Activated naive CD8-positive, alpha-beta T cell treated with anti-CD3 and anti-CD28 coated beads, Interleukin-2, amount 50 U/mL, for 24 hours (primary cell): Measurements from ENCODE around the gene PAM.

Source experiments
- ATAC-seq: fragments of 150-1000 bp; cut with Tn5 transposase; one replicate; pipeline ENCODE4 v1.10.0; 2021
- DNase-seq: peaks from one replicate; pipeline ENCODE4 v3.0.0; 2021
- H3K27ac Mint-ChIP-seq: one replicate; pipeline ENCODE4 v1.8.0; 2021; ENCODE audit warnings: mild to moderate bottlenecking, mixed read lengths
- H3K27me3 Mint-ChIP-seq: one replicate; pipeline ENCODE4 v1.8.0; 2021; ENCODE audit warnings: mixed read lengths
- H3K36me3 Mint-ChIP-seq: one replicate; pipeline ENCODE4 v1.8.0; 2021; ENCODE audit warnings: low read depth, mixed read lengths
- H3K4me1 Mint-ChIP-seq: one replicate; pipeline ENCODE4 v1.8.0; 2021; ENCODE audit warnings: mixed read lengths
- H3K4me3 Mint-ChIP-seq: one replicate; pipeline ENCODE4 v1.8.0; 2021; ENCODE audit warnings: mild to moderate bottlenecking, moderate library complexity, mixed read lengths
- H3K9me3 Mint-ChIP-seq: one replicate; pipeline ENCODE4 v1.8.0; 2021; ENCODE audit warnings: mixed read lengths

PAM gene

DNA sequence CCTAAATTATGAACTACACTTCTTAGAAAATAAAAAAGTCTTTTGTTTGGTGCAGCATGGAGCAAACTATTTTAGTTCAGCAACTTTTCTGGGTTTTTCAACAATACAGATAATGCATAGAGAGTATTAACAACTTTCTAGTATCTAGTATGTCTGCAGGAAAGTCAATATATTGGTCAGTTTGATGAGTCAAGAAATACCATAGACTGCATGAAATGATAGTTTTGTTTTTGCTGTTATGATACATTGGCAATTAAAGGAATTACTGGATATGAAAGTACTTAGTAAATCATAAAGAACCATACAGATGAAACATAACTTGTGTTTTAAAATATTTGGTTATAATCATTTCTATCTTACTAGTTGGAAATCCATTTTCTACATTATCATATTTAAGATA lies 191.3 kb downstream of the PAM start:
- no peaks in the 10 kb centered on the region for H3K9me3 Mint-ChIP-seq
- peaks cover 27% of the 10 kb centered on the region for H3K36me3 Mint-ChIP-seq
- no peaks in the 10 kb centered on the region for H3K4me1 Mint-ChIP-seq
- no peaks in the 10 kb centered on the region for H3K27me3 Mint-ChIP-seq
- DNase-seq, result no peak
- no peak overlapping the region for H3K27ac Mint-ChIP-seq
- H3K4me3 Mint-ChIP-seq, result no peak overlapping the region
- no peak for ATAC-seq

DNA sequence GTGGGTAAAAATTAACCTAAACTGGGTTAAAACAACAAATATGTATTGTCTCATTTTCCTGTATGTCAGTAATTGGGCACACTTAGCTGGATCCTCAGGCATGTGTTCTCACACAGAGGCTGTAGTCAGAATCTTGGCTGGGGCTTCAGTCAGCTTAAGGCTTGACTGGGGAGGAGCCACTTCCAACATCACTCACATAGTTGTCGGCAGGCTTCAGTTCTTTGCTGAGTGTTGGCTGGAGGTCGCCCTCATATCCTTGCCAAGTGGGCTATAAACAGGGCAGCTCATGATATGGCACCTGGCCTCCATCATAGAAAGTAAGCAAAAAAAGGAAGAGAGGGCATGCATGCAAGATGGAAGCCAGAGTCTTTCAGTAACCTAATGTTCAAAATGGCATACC lies 191.9 kb downstream of the PAM start:
- H3K9me3 Mint-ChIP-seq, result no peaks in the 10 kb centered on the region
- H3K27me3 Mint-ChIP-seq, result no peaks in the 10 kb centered on the region
- no peaks in the 10 kb centered on the region for H3K4me1 Mint-ChIP-seq
- H3K27ac Mint-ChIP-seq, result no peak overlapping the region
- no peak overlapping the region for H3K4me3 Mint-ChIP-seq
- DNase-seq (no peak), ATAC-seq (no peak)
- peaks cover 31% of the 10 kb centered on the region for H3K36me3 Mint-ChIP-seq

DNA sequence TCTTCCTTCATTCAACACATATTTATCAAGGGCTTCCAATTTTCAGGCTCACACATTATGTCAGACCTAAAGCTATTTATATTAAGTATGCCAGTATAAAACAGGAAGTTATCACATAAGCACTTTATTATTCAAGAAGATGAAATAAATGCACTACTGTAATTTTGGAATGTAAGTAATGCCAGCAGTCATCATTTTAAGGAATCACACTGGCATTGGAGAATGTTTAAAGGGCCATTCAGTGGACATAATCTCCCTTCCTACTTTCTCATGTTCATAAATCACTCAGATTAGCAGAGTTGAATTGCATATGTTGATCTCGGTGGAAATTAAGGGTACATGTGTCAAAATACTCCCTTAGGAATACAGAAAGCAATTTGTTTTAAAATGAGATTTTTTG lies 200.4 kb downstream of the PAM start:
- no peak overlapping the region for H3K4me3 Mint-ChIP-seq
- H3K9me3 Mint-ChIP-seq, result no peaks in the 10 kb centered on the region
- H3K27me3 Mint-ChIP-seq, result no peaks in the 10 kb centered on the region
- ATAC-seq, result no peak
- H3K4me1 Mint-ChIP-seq, result peaks cover 3% of the 10 kb centered on the region
- peaks cover 35% of the 10 kb centered on the region for H3K36me3 Mint-ChIP-seq
- H3K27ac Mint-ChIP-seq, result no peak overlapping the region
- no peak for DNase-seq

DNA sequence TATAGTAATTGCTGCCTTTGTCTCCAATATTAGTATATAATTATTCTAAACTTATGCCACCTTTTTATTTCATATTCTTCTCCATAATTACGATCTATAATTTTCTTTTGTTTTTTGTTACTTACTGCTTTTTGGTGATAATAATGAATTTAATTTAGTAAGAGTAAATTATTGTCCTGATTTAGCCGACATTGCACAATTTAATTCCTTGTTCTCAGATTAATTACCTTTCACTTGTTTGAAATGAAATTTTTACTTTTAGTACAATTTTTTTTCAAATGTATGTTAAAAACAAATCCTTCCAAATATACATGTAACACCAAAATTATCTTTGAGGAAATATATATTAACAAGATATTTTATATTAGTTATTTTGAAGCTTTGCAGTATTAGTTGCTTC lies 201.5 kb downstream of the PAM start:
- no peaks in the 10 kb centered on the region for H3K9me3 Mint-ChIP-seq
- H3K4me1 Mint-ChIP-seq, result peaks cover 3% of the 10 kb centered on the region
- ATAC-seq (no peak), DNase-seq (no peak)
- no peak overlapping the region for H3K4me3 Mint-ChIP-seq
- peaks cover 30% of the 10 kb centered on the region for H3K36me3 Mint-ChIP-seq
- no peaks in the 10 kb centered on the region for H3K27me3 Mint-ChIP-seq
- no peak overlapping the region for H3K27ac Mint-ChIP-seq

DNA sequence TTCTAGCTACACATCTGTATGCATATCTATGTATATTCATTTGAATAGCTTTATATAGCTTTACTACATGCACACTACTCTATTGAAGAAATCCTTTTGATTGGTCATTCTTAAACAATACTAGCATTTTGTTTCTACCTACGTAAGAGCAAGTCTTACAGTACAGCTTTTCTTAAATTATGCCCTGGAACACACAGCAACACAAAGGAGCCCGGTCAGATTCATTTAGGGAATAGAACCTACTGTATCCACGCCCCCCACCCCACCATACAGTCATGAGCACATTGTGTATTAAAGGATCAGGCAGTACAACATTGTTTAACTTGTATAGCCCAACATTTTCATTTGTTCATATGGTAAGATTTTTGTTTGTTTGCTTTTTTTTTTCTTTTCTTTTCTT lies 202.0 kb downstream of the PAM start:
- Mint-ChIP-seq H3K4me1 (peaks cover 3% of the 10 kb centered on the region), H3K27ac (no peak overlapping the region), H3K36me3 (peaks cover 26% of the 10 kb centered on the region), H3K9me3 (no peaks in the 10 kb centered on the region), H3K4me3 (no peak overlapping the region), H3K27me3 (no peaks in the 10 kb centered on the region)
- DNase-seq, result no peak
- ATAC-seq, result no peak

DNA sequence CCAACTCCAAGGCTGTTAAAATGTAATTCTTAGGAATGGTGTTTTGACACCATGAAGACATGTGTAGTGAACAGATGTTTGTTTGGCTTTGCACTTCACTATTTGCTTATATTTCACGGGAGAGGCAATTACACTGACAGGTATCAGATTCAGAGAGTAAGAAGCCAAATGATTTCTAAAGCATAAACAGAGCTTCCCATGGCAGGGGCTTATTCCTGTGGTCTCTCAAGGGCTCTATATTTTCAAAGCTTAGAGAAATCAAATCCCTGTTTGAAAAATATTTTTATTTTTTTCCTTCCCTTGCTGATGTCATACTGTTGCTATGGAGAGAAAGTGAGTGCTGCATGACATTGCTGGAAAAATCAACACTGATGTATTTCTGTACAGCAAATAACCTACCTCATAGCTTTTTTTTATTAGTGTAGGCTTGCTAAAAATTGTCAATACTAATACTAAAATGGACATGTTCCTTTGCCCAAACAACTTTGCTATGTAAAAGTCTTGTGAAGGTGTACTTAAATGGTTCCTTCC lies 203.4 kb downstream of the PAM start:
- Mint-ChIP-seq H3K4me3 (no peak overlapping the region), H3K36me3 (peaks cover 16% of the 10 kb centered on the region), H3K4me1 (peaks cover 7% of the 10 kb centered on the region), H3K9me3 (no peaks in the 10 kb centered on the region), H3K27ac (no peak overlapping the region), H3K27me3 (no peaks in the 10 kb centered on the region)
- DNase-seq, result no peak
- no peak for ATAC-seq

DNA sequence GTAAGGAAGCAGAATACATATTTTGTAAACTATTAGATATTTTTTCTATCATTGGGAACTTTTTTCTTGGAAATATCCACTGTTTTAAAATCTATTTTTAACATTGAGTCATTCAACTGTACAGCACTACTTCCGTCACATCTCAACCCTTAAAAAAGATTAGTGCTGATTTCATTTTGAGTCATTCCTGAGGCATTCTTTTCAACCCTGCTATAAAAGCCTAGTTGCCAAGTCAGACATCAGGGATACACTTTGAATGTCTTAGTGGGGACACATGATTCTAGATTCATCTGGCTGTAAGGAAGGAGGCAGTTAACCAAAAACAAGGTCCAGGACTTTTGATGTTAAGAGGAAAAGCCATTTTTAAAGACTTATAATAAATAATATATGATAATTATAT lies 203.9 kb downstream of the PAM start:
- Mint-ChIP-seq H3K27ac (no peak overlapping the region), H3K36me3 (peaks cover 16% of the 10 kb centered on the region), H3K9me3 (no peaks in the 10 kb centered on the region), H3K4me3 (no peak overlapping the region), H3K27me3 (no peaks in the 10 kb centered on the region), H3K4me1 (peaks cover 10% of the 10 kb centered on the region)
- DNase-seq (no peak), ATAC-seq (no peak)

DNA sequence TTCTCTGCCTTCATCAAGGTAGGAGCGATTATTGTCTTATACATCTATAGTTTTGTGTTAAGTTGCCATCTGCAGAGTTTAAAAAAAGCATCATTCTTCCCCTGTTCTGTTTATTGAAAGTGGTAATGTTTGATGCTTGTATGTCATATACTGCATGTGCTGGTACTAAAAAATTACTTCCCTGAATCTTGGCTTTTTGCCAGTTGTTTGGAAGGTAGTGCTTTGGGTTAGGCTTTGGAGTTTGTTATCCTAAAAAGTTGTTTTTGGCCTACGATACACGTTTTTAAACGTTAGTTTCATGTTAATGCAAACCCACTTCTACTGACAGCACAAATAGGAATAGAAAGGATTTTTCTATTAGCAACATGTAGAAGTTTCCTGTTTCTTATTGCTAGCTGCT lies 206.6 kb downstream of the PAM start:
- H3K9me3 Mint-ChIP-seq, result no peaks in the 10 kb centered on the region
- no peaks in the 10 kb centered on the region for H3K27me3 Mint-ChIP-seq
- peaks cover 21% of the 10 kb centered on the region for H3K36me3 Mint-ChIP-seq
- ATAC-seq (no peak), DNase-seq (no peak)
- H3K27ac Mint-ChIP-seq, result no peak overlapping the region
- peaks cover 10% of the 10 kb centered on the region for H3K4me1 Mint-ChIP-seq
- H3K4me3 Mint-ChIP-seq, result no peak overlapping the region

DNA sequence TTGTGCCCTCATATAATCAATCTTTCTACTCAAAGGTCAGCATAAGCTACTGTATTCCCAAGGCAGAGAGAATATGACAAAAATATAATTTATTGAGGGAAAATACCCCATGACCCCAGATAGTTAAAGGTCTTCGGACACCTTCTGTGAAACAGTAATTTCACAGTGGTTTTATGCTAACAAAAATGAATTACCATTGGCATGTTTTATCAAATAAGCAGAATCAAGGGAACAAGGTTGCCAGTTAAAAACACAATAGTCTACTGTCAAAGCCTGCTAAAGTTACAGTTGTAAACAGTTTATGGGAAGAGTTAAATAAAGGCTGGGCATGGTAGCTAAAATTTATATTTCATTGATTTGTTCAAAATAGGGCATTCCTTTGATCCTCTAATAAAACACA lies 210.5 kb downstream of the PAM start:
- no peak for ATAC-seq
- DNase-seq, result no peak
- H3K27ac Mint-ChIP-seq, result no peak overlapping the region
- no peak overlapping the region for H3K4me3 Mint-ChIP-seq
- peaks cover 6% of the 10 kb centered on the region for H3K4me1 Mint-ChIP-seq
- peaks cover 18% of the 10 kb centered on the region for H3K36me3 Mint-ChIP-seq
- no peaks in the 10 kb centered on the region for H3K27me3 Mint-ChIP-seq
- no peaks in the 10 kb centered on the region for H3K9me3 Mint-ChIP-seq

DNA sequence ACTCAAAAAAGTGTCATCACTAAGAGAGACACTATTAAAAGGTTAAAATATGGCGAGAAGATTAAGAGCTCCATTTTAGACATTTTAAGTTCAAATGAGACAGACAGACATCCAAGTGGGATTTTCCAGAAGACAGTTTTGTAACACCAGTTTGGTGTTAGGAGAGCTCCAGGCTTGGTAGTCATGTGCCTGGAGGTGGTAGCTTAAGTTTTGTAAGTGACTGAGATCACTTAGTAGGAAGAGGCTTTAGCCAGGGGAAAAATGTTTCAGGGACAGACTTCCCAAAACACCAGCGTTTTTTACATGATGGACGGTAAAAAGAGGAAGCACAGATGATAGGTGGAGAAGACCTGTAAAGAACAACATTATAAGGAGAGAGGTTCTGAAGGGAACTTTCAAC lies 214.5 kb downstream of the PAM start:
- no peaks in the 10 kb centered on the region for H3K27me3 Mint-ChIP-seq
- no peak overlapping the region for H3K4me3 Mint-ChIP-seq
- H3K9me3 Mint-ChIP-seq, result no peaks in the 10 kb centered on the region
- peaks cover 20% of the 10 kb centered on the region for H3K36me3 Mint-ChIP-seq
- DNase-seq (no peak), ATAC-seq (no peak)
- H3K27ac Mint-ChIP-seq, result no peak overlapping the region
- H3K4me1 Mint-ChIP-seq, result no peaks in the 10 kb centered on the region

DNA sequence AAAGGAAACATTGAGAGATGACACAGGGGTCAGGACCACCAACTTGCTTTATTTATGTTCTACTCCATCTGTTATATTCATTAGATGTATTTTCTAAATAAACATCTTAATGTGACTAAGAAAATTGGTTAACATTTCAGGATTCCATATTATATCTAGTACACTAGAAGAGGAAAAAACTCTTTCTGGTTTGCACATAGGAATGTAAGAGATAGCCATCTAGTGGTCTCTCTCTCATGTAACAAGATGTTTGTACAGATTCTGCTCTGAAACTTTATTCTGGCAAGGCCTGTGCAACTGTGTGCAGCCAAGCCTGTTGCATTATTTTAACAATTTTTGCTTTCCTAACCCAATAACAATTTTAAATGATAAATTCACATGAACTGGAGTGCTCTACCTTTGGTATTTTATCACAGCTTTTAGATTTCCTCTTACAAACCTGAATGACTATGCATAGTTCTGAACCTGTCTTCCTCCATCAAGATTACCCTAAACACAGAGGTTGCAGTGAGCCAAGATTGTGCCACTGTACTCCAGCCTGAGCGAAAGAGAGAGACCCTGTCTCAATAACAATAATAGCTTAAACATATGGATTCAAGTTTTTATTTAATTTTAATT lies 216.7 kb downstream of the PAM start:
- H3K27ac Mint-ChIP-seq, result no peak overlapping the region

DNA sequence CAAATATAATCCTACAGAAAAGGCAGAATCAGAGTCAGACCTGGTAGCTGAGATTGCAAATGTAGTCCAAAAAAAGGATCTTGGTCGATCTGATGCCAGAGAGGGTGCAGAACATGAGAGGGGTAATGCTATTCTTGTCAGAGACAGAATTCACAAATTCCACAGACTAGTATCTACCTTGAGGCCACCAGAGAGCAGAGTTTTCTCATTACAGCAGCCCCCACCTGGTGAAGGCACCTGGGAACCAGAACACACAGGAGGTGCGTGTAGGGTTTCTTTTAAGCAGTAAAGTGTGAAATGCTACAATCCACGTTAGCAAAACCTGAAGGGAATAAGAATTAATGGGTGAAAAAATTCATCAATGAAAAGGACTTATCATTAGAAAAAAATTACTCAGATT lies 219.1 kb downstream of the PAM start:
- ATAC-seq (no peak), DNase-seq (no peak)
- peaks cover 7% of the 10 kb centered on the region for H3K4me1 Mint-ChIP-seq
- no peaks in the 10 kb centered on the region for H3K9me3 Mint-ChIP-seq
- H3K36me3 Mint-ChIP-seq, result peaks cover 17% of the 10 kb centered on the region
- H3K4me3 Mint-ChIP-seq, result no peak overlapping the region
- no peak overlapping the region for H3K27ac Mint-ChIP-seq
- H3K27me3 Mint-ChIP-seq, result no peaks in the 10 kb centered on the region

More for the DNA sequence above, 216.7 kb downstream of the PAM start:
- peaks cover 22% of the 10 kb centered on the region for H3K36me3 Mint-ChIP-seq
- no peaks in the 10 kb centered on the region for H3K27me3 Mint-ChIP-seq
- H3K4me1 Mint-ChIP-seq, result peaks cover 7% of the 10 kb centered on the region
- no peak overlapping the region for H3K4me3 Mint-ChIP-seq
- no peak for ATAC-seq
- no peaks in the 10 kb centered on the region for H3K9me3 Mint-ChIP-seq
- DNase-seq, result no peak

DNA sequence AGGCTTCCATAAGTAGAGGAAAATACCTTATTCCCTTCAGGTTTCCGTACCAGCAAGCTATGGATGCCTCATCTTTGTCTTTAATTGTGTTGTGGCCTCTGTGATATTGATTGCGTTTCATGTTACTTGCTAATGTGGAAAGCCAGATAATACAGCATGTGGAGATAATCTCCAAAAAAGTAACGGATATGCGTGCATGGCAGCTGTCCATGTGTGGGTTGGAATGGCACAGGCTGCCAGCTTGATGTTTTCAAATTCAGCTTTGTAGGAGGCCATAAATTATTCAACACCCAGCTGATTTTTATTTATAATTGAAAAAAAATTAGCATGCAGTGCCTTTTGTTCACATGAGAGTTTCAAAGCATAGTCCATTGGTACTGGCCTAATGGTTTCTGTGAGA lies 219.9 kb downstream of the PAM start:
- no peaks in the 10 kb centered on the region for H3K27me3 Mint-ChIP-seq
- H3K27ac Mint-ChIP-seq, result peak overlapping the region; percentile 82
- H3K4me3 Mint-ChIP-seq, result no peak overlapping the region
- ATAC-seq (no peak), DNase-seq (no peak)
- H3K36me3 Mint-ChIP-seq, result peaks cover 17% of the 10 kb centered on the region
- H3K4me1 Mint-ChIP-seq, result peaks cover 7% of the 10 kb centered on the region
- no peaks in the 10 kb centered on the region for H3K9me3 Mint-ChIP-seq

DNA sequence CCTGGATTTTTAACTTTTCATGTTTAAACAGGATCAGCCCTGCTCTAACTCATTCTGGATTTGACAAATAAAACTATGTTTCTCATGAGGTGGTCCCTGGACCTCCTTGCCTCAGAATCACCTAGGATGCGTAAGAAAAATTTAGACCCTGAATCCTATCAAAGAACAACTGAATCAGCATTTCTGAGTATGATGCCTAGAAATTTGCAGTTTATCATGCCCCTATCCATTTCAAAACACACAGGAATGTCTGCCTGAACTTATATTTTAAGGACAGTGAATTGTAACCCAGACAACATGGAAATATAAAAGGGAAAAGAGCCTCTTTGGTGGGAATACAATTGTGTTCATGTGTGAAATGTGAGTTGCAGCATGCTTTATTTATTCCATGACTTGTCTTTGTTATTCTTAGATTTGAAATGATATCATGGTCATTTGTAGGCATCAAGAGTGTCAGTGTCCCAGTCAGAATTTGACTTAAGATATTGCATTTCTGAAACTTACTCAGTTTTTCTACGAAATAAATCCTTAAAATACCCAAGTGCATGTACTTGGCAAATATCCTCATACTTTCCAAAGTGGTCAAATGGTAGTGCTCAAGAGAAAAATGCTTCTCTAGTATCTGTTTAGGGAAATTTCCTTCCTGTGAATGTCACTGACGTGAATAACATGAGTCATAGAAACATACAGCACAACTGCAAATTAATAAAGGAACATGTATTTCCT lies 220.5 kb downstream of the PAM start:
- Mint-ChIP-seq H3K36me3 (peaks cover 17% of the 10 kb centered on the region), H3K27me3 (no peaks in the 10 kb centered on the region), H3K4me3 (no peak overlapping the region), H3K4me1 (peaks cover 7% of the 10 kb centered on the region), H3K9me3 (no peaks in the 10 kb centered on the region), H3K27ac (peak overlapping the region; percentile 82)
- DNase-seq (no peak), ATAC-seq (no peak)

DNA sequence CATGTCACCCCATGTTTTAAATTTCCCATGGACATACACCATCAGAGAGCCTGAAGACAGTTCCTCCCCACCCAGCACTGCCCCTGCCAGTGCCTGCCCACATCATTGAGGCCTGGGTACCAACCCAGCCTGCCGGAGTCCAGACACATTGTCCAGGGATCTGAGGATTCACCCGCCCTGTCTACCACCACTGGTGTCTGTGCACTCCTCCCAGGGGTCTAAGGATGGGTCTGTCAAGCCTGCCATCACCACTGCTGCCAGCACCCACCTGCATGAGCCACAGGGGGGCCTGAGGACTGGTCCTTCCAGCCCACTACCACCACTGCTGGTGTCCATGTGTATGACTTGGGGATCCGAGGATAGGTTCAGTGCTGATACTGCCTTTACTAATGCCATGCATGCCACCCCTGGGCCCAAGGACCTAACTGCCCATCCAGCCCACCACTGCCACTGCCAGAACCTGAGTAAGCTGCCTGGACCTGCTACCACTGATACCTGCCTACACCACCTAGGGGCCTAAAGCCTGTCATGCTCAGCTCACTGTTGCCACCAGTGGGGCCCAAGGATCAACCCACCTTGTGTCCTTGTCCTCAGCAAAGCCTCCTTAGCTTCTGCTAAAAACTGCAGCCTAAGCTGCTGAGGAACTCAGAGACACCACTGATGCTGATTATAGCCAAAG lies 227.0 kb downstream of the PAM start:
- DNase-seq, result no peak
- no peak overlapping the region for H3K4me3 Mint-ChIP-seq
- H3K9me3 Mint-ChIP-seq, result peaks cover 29% of the 10 kb centered on the region
- H3K27ac Mint-ChIP-seq, result no peak overlapping the region
- no peak for ATAC-seq
- H3K36me3 Mint-ChIP-seq, result peaks cover 26% of the 10 kb centered on the region
- no peaks in the 10 kb centered on the region for H3K27me3 Mint-ChIP-seq
- H3K4me1 Mint-ChIP-seq, result no peaks in the 10 kb centered on the region
